GM12865 (cell line): ENCODE data around the gene ADAMTS14.

Source experiments
- DNase-seq: peaks from one replicate; pipeline ENCODE4 v3.0.0; 2010; ENCODE audit warnings: low read depth
- H3K4me3 ChIP-seq: 2 replicates; pipeline ENCODE4 v1.5.1; 2011; ENCODE audit warnings: mild to moderate bottlenecking, low read depth, low read length, control low read depth
- CTCF ChIP-seq: IDR thresholded peaks from 2 replicates; pipeline ENCODE4 v1.5.1; 2011; ENCODE audit warnings: low read length, control low read depth, low read depth, inconsistent platforms; ENCODE audit not compliant: insufficient read depth; ENCODE audit errors: missing control alignments

Gene ADAMTS14

GRCh38 chr10:70691611-70692010 is 19.3 kb downstream of the ADAMTS14 start:
- H3K4me3 ChIP-seq, result no peak overlapping the region
- DNase-seq, result no peak
- TF ChIP-seq CTCF, result no peak

DNA sequence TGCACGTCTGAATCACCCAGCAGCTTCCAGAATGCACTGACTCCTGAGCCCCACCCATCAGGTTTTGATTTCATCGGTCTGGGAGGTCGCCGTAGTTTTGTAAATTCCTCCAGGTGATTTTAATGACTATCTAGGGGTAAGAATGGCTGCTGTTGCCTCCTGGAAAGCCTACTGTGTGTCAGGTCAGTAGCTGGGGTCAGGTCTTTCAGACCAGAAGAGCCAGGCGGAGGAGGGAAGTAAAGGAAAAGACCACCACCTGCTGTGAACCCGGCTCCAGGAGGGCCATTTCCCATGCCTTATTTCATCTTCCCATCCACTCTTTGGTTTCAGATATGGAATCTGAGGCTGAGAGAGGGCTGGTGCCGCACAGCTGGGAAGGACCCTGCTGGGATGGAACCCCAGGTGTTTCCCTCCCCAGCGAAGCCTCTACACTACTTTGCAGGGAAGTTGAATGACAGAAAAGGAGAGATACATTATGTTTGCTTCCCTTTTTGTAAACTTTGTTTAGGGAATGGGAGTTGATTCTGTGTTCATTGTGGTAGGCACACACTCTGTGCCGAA is 19.8 kb downstream of the ADAMTS14 start:
- H3K4me3 ChIP-seq, result no peak overlapping the region
- DNase-seq, result no peak
- no peak for TF ChIP-seq CTCF

GRCh38 chr10:70693619-70694335 is 21.5 kb downstream of the ADAMTS14 start:
- DNase-seq, result no peak
- H3K4me3 ChIP-seq, result no peak overlapping the region
- TF ChIP-seq CTCF, result no peak

- TF ChIP-seq CTCF, result no peak
- no peak overlapping the region for H3K4me3 ChIP-seq
- DNase-seq, result no peak
Observed at GRCh38 chr10:70694418-70695141, 22.3 kb downstream of the ADAMTS14 start.

DNA sequence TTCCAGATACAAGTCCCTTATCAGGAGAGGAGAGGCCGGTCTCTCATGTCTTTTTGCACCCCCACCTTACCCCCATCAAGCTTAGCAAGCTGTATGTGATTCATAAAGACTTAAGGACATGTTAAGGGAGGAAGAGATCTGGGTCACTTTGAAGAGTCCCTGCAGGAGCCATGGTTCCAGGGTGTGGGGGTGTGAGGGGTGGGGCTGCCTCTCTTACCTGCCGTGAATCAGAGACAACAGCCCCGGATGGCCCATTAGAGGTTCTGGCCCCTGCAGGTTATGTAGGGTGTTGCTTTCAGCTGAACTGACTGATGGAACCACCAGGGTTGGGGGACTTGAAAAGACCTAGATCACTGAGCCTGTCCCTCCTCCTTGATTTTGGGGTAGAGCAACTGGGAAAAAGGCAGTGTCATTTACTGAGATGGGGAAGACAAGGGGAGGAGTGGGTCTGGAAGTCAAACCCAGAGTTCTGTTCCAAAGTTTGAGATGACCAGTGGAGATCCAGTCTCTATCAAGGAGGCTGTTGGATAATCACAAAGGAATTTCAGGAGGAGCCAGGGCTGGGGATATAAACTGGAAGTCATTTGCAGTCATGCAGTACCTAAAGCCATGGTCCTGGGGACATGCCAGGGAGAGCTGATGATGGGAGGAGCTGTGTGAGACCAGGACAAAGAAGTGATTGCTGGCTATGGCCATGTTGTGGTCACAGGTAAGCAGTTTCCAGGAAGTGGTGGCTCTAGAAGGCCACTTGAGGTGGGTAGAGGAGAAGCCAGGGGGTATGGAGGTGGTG is 23.1 kb downstream of the ADAMTS14 start:
- no peak overlapping the region for H3K4me3 ChIP-seq
- no peak for TF ChIP-seq CTCF
- no peak for DNase-seq

DNA sequence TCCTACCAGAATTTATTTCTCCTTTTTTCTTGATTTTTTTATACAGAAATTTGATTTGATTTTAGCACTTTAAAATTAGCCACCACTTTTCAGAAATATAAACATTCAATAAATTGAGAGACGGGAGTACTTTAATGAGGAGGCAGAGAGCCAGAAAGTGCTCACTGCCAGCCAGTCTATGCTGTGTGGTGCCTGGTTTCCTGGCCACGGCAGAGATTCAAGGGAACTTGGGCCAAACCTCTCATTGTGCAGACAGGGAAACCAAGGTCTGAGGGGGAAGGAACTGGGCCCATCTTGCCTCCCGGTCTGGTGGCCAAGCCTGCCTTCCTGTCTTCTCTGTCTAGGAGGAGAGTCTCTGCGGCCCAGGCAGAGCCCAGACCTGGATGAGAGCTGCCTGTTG is 25.9 kb downstream of the ADAMTS14 start:
- TF ChIP-seq CTCF, result no peak
- DNase-seq, result no peak
- H3K4me3 ChIP-seq, result no peak overlapping the region
